ENCODE results near the gene EFCAB12. TPM values are rescaled to one million over a fixed set of nuclear protein-coding genes. Genes with fewer than 3 reads are reported as not detected.

The EFCAB12 gene
- total and polyA plus RNA-seq, 8 donors: 0.47 to 5.7 (median 3.7) TPM

DNA sequence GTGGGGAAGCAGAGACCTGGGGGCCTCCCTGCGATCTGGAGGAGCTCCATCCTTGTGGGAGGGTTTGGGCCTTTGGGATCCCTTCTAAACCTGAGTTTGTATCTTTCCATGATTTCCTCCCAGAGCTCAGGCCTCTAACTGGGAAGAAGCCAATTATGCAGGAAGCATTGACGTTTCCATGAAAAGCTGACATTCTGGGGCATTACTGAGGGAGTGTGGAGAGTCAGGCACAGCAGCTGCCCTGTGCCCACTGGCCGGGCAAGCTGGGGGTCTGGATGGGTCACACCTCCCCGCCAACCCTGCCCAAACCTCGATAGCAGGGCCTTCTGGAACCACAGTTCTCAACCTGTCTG is 74.9 kb downstream of the EFCAB12 start:
- TF ChIP-seq, protein P1, sequence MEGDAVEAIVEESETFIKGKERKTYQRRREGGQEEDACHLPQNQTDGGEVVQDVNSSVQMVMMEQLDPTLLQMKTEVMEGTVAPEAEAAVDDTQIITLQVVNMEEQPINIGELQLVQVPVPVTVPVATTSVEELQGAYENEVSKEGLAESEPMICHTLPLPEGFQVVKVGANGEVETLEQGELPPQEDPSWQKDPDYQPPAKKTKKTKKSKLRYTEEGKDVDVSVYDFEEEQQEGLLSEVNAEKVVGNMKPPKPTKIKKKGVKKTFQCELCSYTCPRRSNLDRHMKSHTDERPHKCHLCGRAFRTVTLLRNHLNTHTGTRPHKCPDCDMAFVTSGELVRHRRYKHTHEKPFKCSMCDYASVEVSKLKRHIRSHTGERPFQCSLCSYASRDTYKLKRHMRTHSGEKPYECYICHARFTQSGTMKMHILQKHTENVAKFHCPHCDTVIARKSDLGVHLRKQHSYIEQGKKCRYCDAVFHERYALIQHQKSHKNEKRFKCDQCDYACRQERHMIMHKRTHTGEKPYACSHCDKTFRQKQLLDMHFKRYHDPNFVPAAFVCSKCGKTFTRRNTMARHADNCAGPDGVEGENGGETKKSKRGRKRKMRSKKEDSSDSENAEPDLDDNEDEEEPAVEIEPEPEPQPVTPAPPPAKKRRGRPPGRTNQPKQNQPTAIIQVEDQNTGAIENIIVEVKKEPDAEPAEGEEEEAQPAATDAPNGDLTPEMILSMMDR (IDR thresholded peaks at IDR 0.05): no peak
- Histone ChIP-seq H3K4me3 (no peak overlapping the region), H3K27me3 (no peaks in the 10 kb centered on the region), H3K36me3 (no peaks in the 10 kb centered on the region), H3K9me3 (no peaks in the 10 kb centered on the region), H3K27ac (no peak overlapping the region), H3K4me1 (peaks cover 0 to 4% of the 10 kb centered on the region in 2 donors)
- ATAC-seq: no peak
- DNase-seq: no peak
- intact Hi-C loops (cut with DNase I): no loop called here

DNA sequence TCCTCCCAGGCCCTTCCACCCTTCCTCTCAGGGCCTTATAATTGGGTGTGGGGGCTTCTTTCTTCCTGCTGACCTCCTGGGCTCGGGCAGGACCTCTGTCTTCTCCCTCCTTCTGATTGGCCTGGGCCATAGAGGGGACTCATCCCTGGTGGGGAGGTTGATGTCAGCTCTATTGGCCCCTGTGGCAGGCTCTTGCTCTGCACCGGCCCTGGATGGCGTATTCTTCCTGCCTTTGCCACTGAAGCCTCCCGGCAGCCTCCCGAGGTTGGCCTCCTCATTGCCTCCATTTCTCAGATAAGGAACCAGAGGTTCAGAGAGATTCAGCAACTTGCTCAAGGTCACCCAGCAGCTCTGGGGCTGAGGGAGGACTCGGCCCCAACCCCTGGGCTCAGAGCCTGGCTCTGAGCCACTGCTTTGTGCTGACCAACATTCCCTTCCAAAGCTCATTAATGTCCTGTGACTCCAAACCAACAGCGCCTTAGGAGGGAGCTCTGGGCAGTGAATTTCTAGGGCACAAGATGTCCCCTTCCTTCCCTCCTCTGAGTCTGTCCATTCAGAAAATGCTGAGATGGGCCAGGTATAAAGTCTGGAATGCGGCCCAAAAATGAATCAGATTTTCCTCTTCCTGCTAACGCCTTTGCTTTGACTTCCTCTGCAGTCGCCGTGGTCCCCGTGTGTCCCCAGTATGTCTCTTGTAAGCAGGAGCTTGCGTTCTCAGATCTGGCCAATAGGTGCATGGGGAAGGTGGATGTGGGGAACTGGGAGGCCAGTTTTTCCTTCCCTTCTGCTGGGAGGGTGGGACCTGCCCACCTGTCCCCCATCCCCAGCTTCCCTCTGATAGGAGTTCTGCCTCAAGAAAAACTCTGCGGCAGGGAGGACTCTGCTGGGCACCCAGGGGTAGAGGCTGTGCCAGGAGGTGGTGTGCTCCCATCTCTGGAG is 75.5 kb downstream of the EFCAB12 start:
- peaks cover 0 to 4% of the 10 kb centered on the region in 2 donors for H3K4me1 ChIP-seq
- peak overlapping the region in 1 of 2 donors; percentile 5 for H3K27ac ChIP-seq
- no peaks in the 10 kb centered on the region for H3K27me3 ChIP-seq
- no peaks in the 10 kb centered on the region for H3K36me3 ChIP-seq
- H3K9me3 ChIP-seq: no peaks in the 10 kb centered on the region
- H3K4me3 ChIP-seq: no peak overlapping the region
- DNase-seq (peak in 1 of 4 donors; percentile 24), ATAC-seq (no peak)
- intact Hi-C loops (cut with DNase I): no loop called here
- TF ChIP-seq, protein P1 (IDR thresholded peaks at IDR 0.05): no peak

DNA sequence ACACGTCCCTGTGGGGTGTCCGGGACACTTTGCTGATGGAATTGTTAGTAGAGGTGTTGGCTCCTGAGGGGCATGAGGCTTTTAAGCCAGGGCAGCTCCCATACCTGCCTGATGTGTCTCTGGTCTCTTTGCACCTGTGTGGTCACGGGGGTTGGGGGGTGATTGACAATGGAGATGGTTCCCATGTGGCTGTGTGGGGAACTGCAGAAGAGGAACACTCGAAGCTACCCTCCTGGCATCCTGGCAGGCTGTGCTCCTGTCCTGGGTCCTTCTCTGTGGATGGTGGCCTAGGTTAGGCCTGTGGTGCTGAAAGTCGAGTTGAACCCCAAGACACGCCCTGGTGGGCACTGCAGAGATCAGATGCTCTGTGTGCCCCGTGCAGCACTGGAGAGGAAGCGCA is 76.4 kb downstream of the EFCAB12 start:
- H3K27me3 ChIP-seq: no peaks in the 10 kb centered on the region
- H3K36me3 ChIP-seq: no peaks in the 10 kb centered on the region
- intact Hi-C loops (cut with DNase I): no loop called here
- no peak overlapping the region for H3K4me3 ChIP-seq
- peaks cover 0 to 6% of the 10 kb centered on the region in 2 donors for H3K4me1 ChIP-seq
- DNase-seq (no peak), ATAC-seq (no peak)
- TF ChIP-seq, protein P1 (IDR thresholded peaks at IDR 0.05): peak in 1 of 2 donors; percentile 22
- H3K27ac ChIP-seq: no peak overlapping the region
- H3K9me3 ChIP-seq: no peaks in the 10 kb centered on the region

Other genes with a start within 250 kb of the EFCAB12 start
- 100 to 1,000 TPM; 221 to 319 TPM for gene CNBP, start 244.7 kb downstream of the EFCAB12 start, total RNA-seq
- 100 to 1,000 TPM; 386 to 450 (median 422) TPM for gene CNBP, start 244.7 kb downstream of the EFCAB12 start, polyA plus RNA-seq (ENCODE audit: insufficient read length in 6 of 6)
- 100 to 1,000 TPM; 211 to 231 TPM for gene COPG1, start 179.0 kb downstream of the EFCAB12 start, total RNA-seq
- gene COPG1, start 179.0 kb downstream of the EFCAB12 start, polyA plus RNA-seq (ENCODE audit: insufficient read length in 6 of 6): 100 to 1,000 TPM; 138 to 172 (median 159) TPM
- gene HMCES, start 149.8 kb downstream of the EFCAB12 start, total RNA-seq: 10 to 100 TPM; 32.9 to 34.9 TPM
- 10 to 100 TPM; 39.6 to 51.0 (median 46.7) TPM for gene HMCES, start 149.8 kb downstream of the EFCAB12 start, polyA plus RNA-seq (ENCODE audit: insufficient read length in 6 of 6)
- 10 to 100 TPM; 29.9 to 47.9 TPM for gene MBD4, start 11.3 kb upstream of the EFCAB12 start, total RNA-seq
- 10 to 100 TPM; 46.4 to 62.1 (median 53.4) TPM for gene MBD4, start 11.3 kb upstream of the EFCAB12 start, polyA plus RNA-seq (ENCODE audit: insufficient read length in 6 of 6)
- 10 to 100 TPM; 21.2 to 35.4 TPM for gene IFT122, start 11.6 kb upstream of the EFCAB12 start, total RNA-seq
- 10 to 100 TPM; 54.3 to 79.7 (median 75.2) TPM for gene IFT122, start 11.6 kb upstream of the EFCAB12 start, polyA plus RNA-seq (ENCODE audit: insufficient read length in 6 of 6)
- gene RHO, start 100.0 kb upstream of the EFCAB12 start, total RNA-seq: not detected
- under 1 TPM; 0.08 to 0.17 (median 0.09) TPM for gene RHO, start 100.0 kb upstream of the EFCAB12 start, polyA plus RNA-seq (ENCODE audit: insufficient read length in 6 of 6)
- not detected for gene H1-8, start 114.5 kb upstream of the EFCAB12 start, total RNA-seq
- not detected for gene H1-8, start 114.5 kb upstream of the EFCAB12 start, polyA plus RNA-seq (ENCODE audit: insufficient read length in 6 of 6)
- 100 to 1,000 TPM; 198 to 259 TPM for gene PLXND1, start 178.0 kb upstream of the EFCAB12 start, total RNA-seq
- gene PLXND1, start 178.0 kb upstream of the EFCAB12 start, polyA plus RNA-seq (ENCODE audit: insufficient read length in 6 of 6): 100 to 1,000 TPM; 175 to 263 (median 214) TPM

Data from left lung (tissue), 10 donors.